Neuronal stem cell (in vitro differentiated cells): Measurements from ENCODE around the gene SEC23A.

Source experiments
- DNase-seq: peaks from one replicate; pipeline ENCODE4 v3.0.0-alpha.2; 2013; ENCODE audit warnings: low spot score
- H2AFZ ChIP-seq: one replicate; pipeline ENCODE4 v1.6.1; 2013; ENCODE audit warnings: mild to moderate bottlenecking, low read length, inconsistent platforms
- H2AK5ac ChIP-seq: 2 replicates; pipeline ENCODE4 v1.6.1; 2013; ENCODE audit warnings: low read depth, mild to moderate bottlenecking, inconsistent platforms, low read length, moderate library complexity, mixed read lengths
- H2BK120ac ChIP-seq: 2 replicates; pipeline ENCODE4 v1.6.1; 2013; ENCODE audit warnings: low read depth, mild to moderate bottlenecking, inconsistent platforms, low read length, moderate library complexity, mixed read lengths
- H2BK12ac ChIP-seq: one replicate; pipeline ENCODE4 v1.6.1; 2013; ENCODE audit warnings: low read length, inconsistent platforms
- H2BK15ac ChIP-seq: 2 replicates; pipeline ENCODE4 v1.6.1; 2013; ENCODE audit warnings: mild to moderate bottlenecking, low read length, inconsistent platforms, mixed read lengths
- H2BK5ac ChIP-seq: one replicate; pipeline ENCODE4 v1.6.1; 2013; ENCODE audit warnings: inconsistent platforms, mild to moderate bottlenecking, low read length, moderate library complexity
- H3K14ac ChIP-seq: one replicate; pipeline ENCODE4 v1.6.1; 2013; ENCODE audit warnings: low read length, inconsistent platforms
- H3K18ac ChIP-seq: 2 replicates; pipeline ENCODE4 v1.6.1; 2013; ENCODE audit warnings: low read length, inconsistent platforms
- H3K23ac ChIP-seq: 2 replicates; pipeline ENCODE4 v1.6.1; 2013; ENCODE audit warnings: low read depth, mild to moderate bottlenecking, mixed read lengths, low read length, inconsistent platforms; ENCODE audit not compliant: poor library complexity
- H3K27ac ChIP-seq: replicated peaks from 3 replicates; pipeline ENCODE4 v1.5.1; 2013; ENCODE audit warnings: low read length, inconsistent platforms
- H3K27me3 ChIP-seq, 3 experiments: 2 replicates each; pipeline ENCODE4 v1.6.1; 2013; ENCODE audit warnings: low read length in 3 of 3, mild to moderate bottlenecking in 2 of 3, inconsistent platforms in 1 of 3, low read depth in 1 of 3, mixed read lengths in 1 of 3, moderate library complexity in 1 of 3; ENCODE audit not compliant: control insufficient read depth in 3 of 3, insufficient read depth in 3 of 3
- H3K36me3 ChIP-seq, 2 donors: replicated peaks in 1 of 2; 2 replicates each; pipeline ENCODE4 v1.6.1; 2013; ENCODE audit warnings: low read length in 2 of 2; ENCODE audit not compliant: control insufficient read depth in 2 of 2, insufficient read depth in 2 of 2
- H3K4ac ChIP-seq: 2 replicates; pipeline ENCODE4 v1.6.1; 2013; ENCODE audit warnings: inconsistent platforms, mild to moderate bottlenecking, low read length, moderate library complexity
- H3K4me1 ChIP-seq, 2 donors: 1 replicate in 1 of 2; 2 replicates in 1 of 2; pipeline ENCODE4 v1.6.1; 2013; ENCODE audit warnings: low read length in 2 of 2, low read depth in 1 of 2; ENCODE audit not compliant: control insufficient read depth in 2 of 2, insufficient read depth in 1 of 2
- H3K4me2 ChIP-seq: one replicate; pipeline ENCODE4 v1.6.1; 2013; ENCODE audit warnings: mild to moderate bottlenecking, low read length, inconsistent platforms; ENCODE audit not compliant: insufficient read depth, poor library complexity, severe bottlenecking
- H3K4me3 ChIP-seq, 2 donors: 2 replicates each; pipeline ENCODE4 v1.5.1; 2013; ENCODE audit warnings: low read length in 2 of 2, mild to moderate bottlenecking in 2 of 2, inconsistent platforms in 1 of 2, moderate library complexity in 1 of 2
- H3K79me1 ChIP-seq: one replicate; pipeline ENCODE4 v1.6.1; 2013; ENCODE audit warnings: low read depth, mild to moderate bottlenecking, inconsistent platforms, low read length, moderate library complexity
- H3K9ac ChIP-seq: one replicate; pipeline ENCODE4 v1.6.1; 2013; ENCODE audit warnings: mild to moderate bottlenecking, low read depth, low read length, inconsistent platforms; ENCODE audit not compliant: poor library complexity
- H3K9me3 ChIP-seq, 2 donors: replicated peaks in 1 of 2; 2 replicates each; pipeline versions ENCODE3 to v1.6.1; 2013; ENCODE audit warnings: low read length in 2 of 2, mild to moderate bottlenecking in 2 of 2, inconsistent platforms in 1 of 2, low read depth in 1 of 2, mixed read lengths in 1 of 2, moderate library complexity in 1 of 2; ENCODE audit not compliant: control insufficient read depth in 2 of 2, insufficient read depth in 1 of 2
- H4K8ac ChIP-seq: one replicate; pipeline ENCODE4 v1.6.1; 2013; ENCODE audit warnings: low read depth, mild to moderate bottlenecking, inconsistent platforms, low read length, moderate library complexity
- H4K91ac ChIP-seq: one replicate; pipeline ENCODE4 v1.6.1; 2013; ENCODE audit warnings: low read length, low read depth, mild to moderate bottlenecking, inconsistent platforms; ENCODE audit not compliant: poor library complexity
- whole genome bisulfite sequencing, 2 donors: extraction: QIAGEN DNeasy Blood & Tissue Kit; methylation state at CpG; one replicate each; pipeline ENCODE4 v1.1.7; 2013; ENCODE audit warnings: missing lambda C conversion rate in 2 of 2, mixed read lengths in 1 of 2; ENCODE audit not compliant: insufficient read length in 2 of 2, insufficient replicate concordance in 1 of 2; ENCODE audit errors: extremely low coverage in 2 of 2; 5-methylcytosine and 5-hydroxymethylcytosine counted together

SEC23A gene

GRCh38 chr14:39028620-39029019, 74.4 kb downstream of the SEC23A start:
- Histone ChIP-seq H2BK12ac (no peak overlapping the region), H4K8ac (no peak overlapping the region), H3K27ac (no peak overlapping the region), H2BK5ac (no peak overlapping the region), H3K4me1 (peaks cover 4 to 8% of the 10 kb centered on the region in 2 donors), H2AFZ (no peak overlapping the region), H2BK15ac (no peak overlapping the region), H3K79me1 (no peaks in the 10 kb centered on the region), H3K4ac (no peak overlapping the region), H2BK120ac (no peak overlapping the region), H3K4me3 (no peak overlapping the region), H3K23ac (no peak overlapping the region), H3K27me3 (no peaks in the 10 kb centered on the region), H2AK5ac (no peak overlapping the region), H3K9ac (no peak overlapping the region), H4K91ac (no peak overlapping the region), H3K14ac (no peak overlapping the region), H3K36me3 (peaks cover 8 to 42% of the 10 kb centered on the region in 2 donors), H3K18ac (no peak overlapping the region), H3K9me3 (no peaks in the 10 kb centered on the region), H3K4me2 (no peak overlapping the region)
- DNase-seq = no peak

- no peak overlapping the region for H2BK120ac ChIP-seq
- no peak overlapping the region for H2BK5ac ChIP-seq
- peaks cover 8 to 22% of the 10 kb centered on the region in 2 donors for H3K36me3 ChIP-seq
- H3K9ac ChIP-seq = no peak overlapping the region
- WGBS, 2 donors = no CpG with 5 or more reads among the region's 3 CpGs
- no peak overlapping the region for H3K4me3 ChIP-seq
- H3K14ac ChIP-seq = no peak overlapping the region
- no peak overlapping the region for H2BK15ac ChIP-seq
- no peak overlapping the region for H4K91ac ChIP-seq
- H3K79me1 ChIP-seq = no peaks in the 10 kb centered on the region
- H3K4me2 ChIP-seq = no peak overlapping the region
- H3K9me3 ChIP-seq = no peaks in the 10 kb centered on the region
- no peak for DNase-seq
- H2AFZ ChIP-seq = no peak overlapping the region
- H3K27ac ChIP-seq = peak overlapping the region; percentile 41
- no peak overlapping the region for H3K4ac ChIP-seq
- H2BK12ac ChIP-seq = no peak overlapping the region
- no peak overlapping the region for H2AK5ac ChIP-seq
- H3K18ac ChIP-seq = no peak overlapping the region
- H3K4me1 ChIP-seq = peaks cover 0 to 2% of the 10 kb centered on the region in 2 donors
- no peak overlapping the region for H4K8ac ChIP-seq
- H3K27me3 ChIP-seq = no peaks in the 10 kb centered on the region
- H3K23ac ChIP-seq = no peak overlapping the region
Observed at GRCh38 chr14:39025810-39026627, 77.0 kb downstream of the SEC23A start.

- no peak overlapping the region for H2BK15ac ChIP-seq
- H3K14ac ChIP-seq = no peak overlapping the region
- H3K27me3 ChIP-seq = no peaks in the 10 kb centered on the region
- no peak overlapping the region for H2AFZ ChIP-seq
- H2BK120ac ChIP-seq = no peak overlapping the region
- no peak overlapping the region for H3K4me3 ChIP-seq
- H4K8ac ChIP-seq = no peak overlapping the region
- peaks cover 5 to 15% of the 10 kb centered on the region in 2 donors for H3K36me3 ChIP-seq
- H3K9me3 ChIP-seq = no peaks in the 10 kb centered on the region
- H2BK12ac ChIP-seq = no peak overlapping the region
- H3K4me2 ChIP-seq = no peak overlapping the region
- no peak overlapping the region for H3K4ac ChIP-seq
- H4K91ac ChIP-seq = no peak overlapping the region
- no peak overlapping the region for H2AK5ac ChIP-seq
- no peak overlapping the region for H3K23ac ChIP-seq
- H3K79me1 ChIP-seq = no peaks in the 10 kb centered on the region
- no peak overlapping the region for H3K27ac ChIP-seq
- H3K4me1 ChIP-seq = peaks cover 0 to 2% of the 10 kb centered on the region in 2 donors
- no peak overlapping the region for H3K9ac ChIP-seq
- H3K18ac ChIP-seq = no peak overlapping the region
- WGBS, 2 donors = no CpG with 5 or more reads among the region's 3 CpGs
- no peak overlapping the region for H2BK5ac ChIP-seq
- no peak for DNase-seq
Observed at GRCh38 chr14:39025250-39025809, 77.7 kb downstream of the SEC23A start.

GRCh38 chr14:39023939-39024871, 78.8 kb downstream of the SEC23A start:
- Histone ChIP-seq H3K9me3 (no peaks in the 10 kb centered on the region), H3K4me3 (no peak overlapping the region)

More at GRCh38 chr14:39023939-39024871, 78.8 kb downstream of the SEC23A start:
- H3K9ac ChIP-seq = no peak overlapping the region
- no peak overlapping the region for H3K4ac ChIP-seq
- H2BK120ac ChIP-seq = no peak overlapping the region
- no peaks in the 10 kb centered on the region for H3K27me3 ChIP-seq
- no peak overlapping the region for H2BK12ac ChIP-seq
- H4K91ac ChIP-seq = no peak overlapping the region
- H2AK5ac ChIP-seq = no peak overlapping the region
- peaks cover 0 to 2% of the 10 kb centered on the region in 2 donors for H3K4me1 ChIP-seq
- H4K8ac ChIP-seq = no peak overlapping the region
- no peak overlapping the region for H2BK5ac ChIP-seq
- no peak for DNase-seq
- H3K36me3 ChIP-seq = peaks cover 0 to 5% of the 10 kb centered on the region in 2 donors
- H3K23ac ChIP-seq = no peak overlapping the region
- no peak overlapping the region for H3K18ac ChIP-seq
- no peak overlapping the region for H2AFZ ChIP-seq
- no CpG with 5 or more reads among the region's 12 CpGs for WGBS, 2 donors
- H2BK15ac ChIP-seq = no peak overlapping the region
- no peak overlapping the region for H3K4me2 ChIP-seq
- no peak overlapping the region for H3K14ac ChIP-seq
- no peak overlapping the region for H3K27ac ChIP-seq
- H3K79me1 ChIP-seq = no peaks in the 10 kb centered on the region
